ENCODE data around the gene SLC37A1.

DNA sequence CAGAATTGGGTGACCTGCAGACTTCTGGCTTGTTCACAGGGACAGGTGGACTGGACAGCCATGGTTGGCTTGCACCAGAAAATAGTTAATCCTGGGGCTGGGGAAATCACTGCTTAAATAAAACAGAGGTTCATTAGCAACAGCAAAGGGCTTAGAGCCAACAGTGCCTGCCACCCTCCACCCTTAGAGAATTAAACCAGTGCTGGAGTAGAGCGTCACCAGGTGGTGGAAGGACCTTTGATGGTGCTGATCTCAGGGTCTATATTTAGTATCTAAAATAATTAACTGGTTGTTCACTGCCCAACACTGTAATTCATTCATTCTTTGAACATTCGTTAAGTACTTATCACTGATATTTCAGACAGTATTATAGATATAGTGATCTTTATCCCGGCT is 105.1 kb downstream of the SLC37A1 start:
- TF ChIP-seq POLR2A (IDR thresholded peaks at IDR 0.05; ENCODE audit: low read length) = no peak
- TF ChIP-seq GATA1 (IDR thresholded peaks at IDR 0.05; ENCODE audit: low read depth, low read length) = no peak

Measured in erythroblast (primary cell).